GM18526 (cell line): ENCODE data around the gene SUN1.

Experiments used
- POLR2A ChIP-seq: IDR thresholded peaks from 3 replicates; pipeline ENCODE4 v1.6.1; 2011; ENCODE audit not compliant: insufficient read length; ENCODE audit errors: extremely low read depth

SUN1 gene

GRCh38 chr7:918441-919113 is 86.3 kb downstream of the SUN1 start:
- TF ChIP-seq POLR2A = no peak

- TF ChIP-seq POLR2A = no peak
Measured at GRCh38 chr7:919114-919442, 86.8 kb downstream of the SUN1 start.

- no peak for TF ChIP-seq POLR2A
Measured at GRCh38 chr7:919924-920341, 87.7 kb downstream of the SUN1 start.

GRCh38 chr7:920351-921070 is 88.2 kb downstream of the SUN1 start:
- TF ChIP-seq POLR2A = no peak

GRCh38 chr7:921071-921461 is 88.8 kb downstream of the SUN1 start:
- TF ChIP-seq POLR2A = no peak

- TF ChIP-seq POLR2A = no peak
Measured at GRCh38 chr7:921581-922333, 89.5 kb downstream of the SUN1 start.

- TF ChIP-seq POLR2A = no peak
Measured at GRCh38 chr7:922334-923107, 90.2 kb downstream of the SUN1 start.

GRCh38 chr7:923108-924041 is 91.1 kb downstream of the SUN1 start:
- peak; percentile 83 for TF ChIP-seq POLR2A
